Liver (tissue), 3 donors: ENCODE data around the gene FUBP3.

Experiments used
- GABPA ChIP-seq, 2 donors: IDR thresholded peaks in 1 of 2; conservative IDR thresholded peaks in 1 of 2; 2 replicates each; pipeline ENCODE4 v1.6.1; 2016; ENCODE audit warnings: antibody characterized with exemption in 2 of 2, mild to moderate bottlenecking in 1 of 2, moderate library complexity in 1 of 2
- HNF4A ChIP-seq, 2 donors: conservative IDR thresholded peaks; 2 replicates each; pipeline ENCODE4 v1.6.1; 2016; ENCODE audit warnings: antibody characterized with exemption in 2 of 2, mild to moderate bottlenecking in 2 of 2
- RXRA ChIP-seq, 2 donors: IDR thresholded peaks; 2 replicates each; pipeline ENCODE4 v1.6.1; 2017 to 2018; ENCODE audit warnings: antibody characterized with exemption in 2 of 2, mild to moderate bottlenecking in 1 of 2
- TF ChIP-seq, protein P1 (sequence below): fragments of 150-350 bp; IDR thresholded peaks from 2 replicates; pipeline ENCODE4 v1.5.1; 2017; ENCODE audit warnings: improper control_type of control experiment, low read depth, low read length; ENCODE audit not compliant: missing input control
- TF ChIP-seq, protein P2 (sequence below): IDR thresholded peaks from 2 replicates; pipeline ENCODE4 v1.6.1; 2016; ENCODE audit warnings: antibody characterized with exemption, mild to moderate bottlenecking
- TF ChIP-seq, protein P3 (sequence below): IDR thresholded peaks from 2 replicates; pipeline ENCODE4 v1.6.1; 2016; ENCODE audit warnings: antibody characterized with exemption
- donor health status: healthy.
- donor health status: healthy.

DNA sequence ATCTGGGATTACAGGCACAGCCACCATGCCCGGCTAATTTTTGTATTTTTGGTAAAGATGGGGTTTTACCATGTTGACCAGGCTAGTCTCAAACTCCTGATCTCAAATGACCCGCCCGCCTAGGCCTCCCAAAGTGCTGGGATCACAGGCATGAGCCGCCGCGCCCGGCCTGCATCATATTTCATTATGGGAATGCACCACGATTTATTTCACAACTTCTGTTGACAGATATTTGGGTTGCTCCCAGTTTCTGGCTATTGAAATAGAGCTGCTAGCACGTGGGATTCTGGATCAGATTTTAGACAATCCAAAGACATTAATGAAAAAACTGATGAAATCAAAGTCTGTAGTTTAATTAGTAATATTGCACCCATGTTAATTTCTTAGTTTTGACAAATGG, 48.4 kb upstream of the FUBP3 start:
- TF ChIP-seq GABPA (IDR thresholded peaks at IDR 0.05 in 1 of 2, conservative IDR thresholded peaks at IDR 0.05 in 1 of 2) (no peak), HNF4A (conservative IDR thresholded peaks at IDR 0.05) (peak; percentile 13 to 42), RXRA (IDR thresholded peaks at IDR 0.05) (peak; percentile 48 to 58)
- TF ChIP-seq, protein P1, sequence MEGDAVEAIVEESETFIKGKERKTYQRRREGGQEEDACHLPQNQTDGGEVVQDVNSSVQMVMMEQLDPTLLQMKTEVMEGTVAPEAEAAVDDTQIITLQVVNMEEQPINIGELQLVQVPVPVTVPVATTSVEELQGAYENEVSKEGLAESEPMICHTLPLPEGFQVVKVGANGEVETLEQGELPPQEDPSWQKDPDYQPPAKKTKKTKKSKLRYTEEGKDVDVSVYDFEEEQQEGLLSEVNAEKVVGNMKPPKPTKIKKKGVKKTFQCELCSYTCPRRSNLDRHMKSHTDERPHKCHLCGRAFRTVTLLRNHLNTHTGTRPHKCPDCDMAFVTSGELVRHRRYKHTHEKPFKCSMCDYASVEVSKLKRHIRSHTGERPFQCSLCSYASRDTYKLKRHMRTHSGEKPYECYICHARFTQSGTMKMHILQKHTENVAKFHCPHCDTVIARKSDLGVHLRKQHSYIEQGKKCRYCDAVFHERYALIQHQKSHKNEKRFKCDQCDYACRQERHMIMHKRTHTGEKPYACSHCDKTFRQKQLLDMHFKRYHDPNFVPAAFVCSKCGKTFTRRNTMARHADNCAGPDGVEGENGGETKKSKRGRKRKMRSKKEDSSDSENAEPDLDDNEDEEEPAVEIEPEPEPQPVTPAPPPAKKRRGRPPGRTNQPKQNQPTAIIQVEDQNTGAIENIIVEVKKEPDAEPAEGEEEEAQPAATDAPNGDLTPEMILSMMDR = no peak
- TF ChIP-seq, protein P2, sequence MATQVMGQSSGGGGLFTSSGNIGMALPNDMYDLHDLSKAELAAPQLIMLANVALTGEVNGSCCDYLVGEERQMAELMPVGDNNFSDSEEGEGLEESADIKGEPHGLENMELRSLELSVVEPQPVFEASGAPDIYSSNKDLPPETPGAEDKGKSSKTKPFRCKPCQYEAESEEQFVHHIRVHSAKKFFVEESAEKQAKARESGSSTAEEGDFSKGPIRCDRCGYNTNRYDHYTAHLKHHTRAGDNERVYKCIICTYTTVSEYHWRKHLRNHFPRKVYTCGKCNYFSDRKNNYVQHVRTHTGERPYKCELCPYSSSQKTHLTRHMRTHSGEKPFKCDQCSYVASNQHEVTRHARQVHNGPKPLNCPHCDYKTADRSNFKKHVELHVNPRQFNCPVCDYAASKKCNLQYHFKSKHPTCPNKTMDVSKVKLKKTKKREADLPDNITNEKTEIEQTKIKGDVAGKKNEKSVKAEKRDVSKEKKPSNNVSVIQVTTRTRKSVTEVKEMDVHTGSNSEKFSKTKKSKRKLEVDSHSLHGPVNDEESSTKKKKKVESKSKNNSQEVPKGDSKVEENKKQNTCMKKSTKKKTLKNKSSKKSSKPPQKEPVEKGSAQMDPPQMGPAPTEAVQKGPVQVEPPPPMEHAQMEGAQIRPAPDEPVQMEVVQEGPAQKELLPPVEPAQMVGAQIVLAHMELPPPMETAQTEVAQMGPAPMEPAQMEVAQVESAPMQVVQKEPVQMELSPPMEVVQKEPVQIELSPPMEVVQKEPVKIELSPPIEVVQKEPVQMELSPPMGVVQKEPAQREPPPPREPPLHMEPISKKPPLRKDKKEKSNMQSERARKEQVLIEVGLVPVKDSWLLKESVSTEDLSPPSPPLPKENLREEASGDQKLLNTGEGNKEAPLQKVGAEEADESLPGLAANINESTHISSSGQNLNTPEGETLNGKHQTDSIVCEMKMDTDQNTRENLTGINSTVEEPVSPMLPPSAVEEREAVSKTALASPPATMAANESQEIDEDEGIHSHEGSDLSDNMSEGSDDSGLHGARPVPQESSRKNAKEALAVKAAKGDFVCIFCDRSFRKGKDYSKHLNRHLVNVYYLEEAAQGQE = no peak
- TF ChIP-seq, protein P3, sequence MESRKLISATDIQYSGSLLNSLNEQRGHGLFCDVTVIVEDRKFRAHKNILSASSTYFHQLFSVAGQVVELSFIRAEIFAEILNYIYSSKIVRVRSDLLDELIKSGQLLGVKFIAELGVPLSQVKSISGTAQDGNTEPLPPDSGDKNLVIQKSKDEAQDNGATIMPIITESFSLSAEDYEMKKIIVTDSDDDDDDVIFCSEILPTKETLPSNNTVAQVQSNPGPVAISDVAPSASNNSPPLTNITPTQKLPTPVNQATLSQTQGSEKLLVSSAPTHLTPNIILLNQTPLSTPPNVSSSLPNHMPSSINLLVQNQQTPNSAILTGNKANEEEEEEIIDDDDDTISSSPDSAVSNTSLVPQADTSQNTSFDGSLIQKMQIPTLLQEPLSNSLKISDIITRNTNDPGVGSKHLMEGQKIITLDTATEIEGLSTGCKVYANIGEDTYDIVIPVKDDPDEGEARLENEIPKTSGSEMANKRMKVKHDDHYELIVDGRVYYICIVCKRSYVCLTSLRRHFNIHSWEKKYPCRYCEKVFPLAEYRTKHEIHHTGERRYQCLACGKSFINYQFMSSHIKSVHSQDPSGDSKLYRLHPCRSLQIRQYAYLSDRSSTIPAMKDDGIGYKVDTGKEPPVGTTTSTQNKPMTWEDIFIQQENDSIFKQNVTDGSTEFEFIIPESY = no peak
